SHP77 treated with DMSO at 0.1 percent for 48 hours (cell line): ENCODE measurements around the gene MRS2.
"Not testable (repeated sequence)": the region's sequence is repeated elsewhere in the genome, so short reads cannot be mapped to it uniquely, and the experiment has no call there.

Experiments
- DNase-seq: peaks from one replicate; lab custom pipeline; 2025; lab: John Stamatoyannopoulos, UW

Gene MRS2

DNA sequence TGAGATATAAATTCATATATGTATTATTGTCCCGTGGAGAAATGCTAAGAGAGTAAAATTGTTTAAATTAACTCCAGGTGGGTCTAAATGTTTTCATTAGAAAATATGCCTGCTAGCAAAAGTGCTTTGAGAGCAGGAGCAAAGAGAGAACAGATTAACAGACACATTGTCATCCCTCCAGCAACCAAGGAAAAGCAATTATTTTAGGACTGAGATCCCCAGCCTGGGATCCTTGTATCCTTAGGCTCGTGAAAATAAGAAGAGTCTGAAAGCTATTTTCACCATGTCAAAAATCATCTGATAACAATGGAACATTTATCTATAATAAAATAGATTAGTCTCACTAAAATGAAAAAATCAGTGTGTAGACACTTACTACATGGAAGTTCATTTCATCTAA lies 11.5 kb upstream of the MRS2 start:
- DNase-seq: no peak

DNA sequence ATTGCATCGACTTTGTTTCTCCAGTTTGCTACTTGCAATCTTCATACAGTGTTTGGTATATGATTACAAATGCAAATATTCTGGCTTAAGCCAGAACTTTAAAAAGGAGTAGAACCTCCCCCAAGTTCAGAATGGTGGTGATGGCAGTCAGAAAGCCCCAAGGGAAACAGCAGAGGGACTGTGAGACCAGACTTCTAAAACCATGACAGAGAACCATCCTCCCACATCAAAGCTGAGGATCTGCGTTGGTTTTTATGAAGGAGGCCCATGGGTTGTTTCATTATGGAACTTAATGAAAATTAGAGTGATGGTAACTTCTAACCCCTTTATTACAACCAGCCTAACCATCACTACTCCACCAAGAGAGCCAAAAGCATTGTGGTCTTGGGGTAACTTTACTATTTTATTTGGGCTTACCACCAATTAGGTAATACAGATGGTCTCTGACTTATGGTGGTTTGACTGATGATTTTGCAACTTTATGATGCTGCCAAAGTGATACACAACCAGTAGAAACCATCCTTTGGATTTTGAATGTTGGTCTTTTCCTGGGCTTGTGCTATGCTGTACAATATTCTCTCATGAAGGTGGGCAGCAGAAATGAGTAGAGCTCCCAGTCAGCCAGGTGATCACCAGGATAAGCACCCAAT lies 10.9 kb upstream of the MRS2 start:
- no peak for DNase-seq

DNA sequence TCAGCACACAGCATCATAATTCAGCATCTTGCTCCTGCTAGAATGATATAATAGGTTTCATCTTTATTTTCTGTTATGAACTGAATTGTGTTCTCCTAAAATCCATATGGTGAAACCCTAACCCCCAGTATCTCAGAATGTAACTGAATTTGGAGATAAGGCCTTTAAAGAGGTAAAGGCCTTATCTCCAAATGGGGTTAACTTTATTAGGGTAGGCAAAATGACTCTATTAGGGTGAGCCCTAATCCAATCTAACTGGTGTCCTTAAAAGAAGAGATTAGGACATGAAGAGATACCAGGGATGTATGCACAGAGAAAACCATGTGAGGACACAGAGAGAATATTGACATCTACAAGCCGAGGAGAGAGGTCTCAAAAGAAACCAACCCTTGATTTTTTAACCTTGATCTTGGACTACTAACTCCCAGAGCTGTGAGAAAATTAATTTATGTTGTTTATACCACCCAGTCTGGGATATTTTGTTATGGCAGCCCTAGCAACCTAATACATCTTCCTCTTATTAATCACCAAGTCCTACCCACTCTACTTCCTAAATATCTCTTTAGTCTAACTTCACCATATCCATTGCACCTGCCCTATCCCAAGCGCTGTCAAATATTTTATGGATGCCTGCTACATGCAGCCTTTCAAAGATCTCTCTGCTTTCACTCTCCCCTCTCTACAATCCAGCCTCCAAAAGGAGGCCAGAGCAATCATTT lies 8.5 kb upstream of the MRS2 start:
- DNase-seq: no peak

DNA sequence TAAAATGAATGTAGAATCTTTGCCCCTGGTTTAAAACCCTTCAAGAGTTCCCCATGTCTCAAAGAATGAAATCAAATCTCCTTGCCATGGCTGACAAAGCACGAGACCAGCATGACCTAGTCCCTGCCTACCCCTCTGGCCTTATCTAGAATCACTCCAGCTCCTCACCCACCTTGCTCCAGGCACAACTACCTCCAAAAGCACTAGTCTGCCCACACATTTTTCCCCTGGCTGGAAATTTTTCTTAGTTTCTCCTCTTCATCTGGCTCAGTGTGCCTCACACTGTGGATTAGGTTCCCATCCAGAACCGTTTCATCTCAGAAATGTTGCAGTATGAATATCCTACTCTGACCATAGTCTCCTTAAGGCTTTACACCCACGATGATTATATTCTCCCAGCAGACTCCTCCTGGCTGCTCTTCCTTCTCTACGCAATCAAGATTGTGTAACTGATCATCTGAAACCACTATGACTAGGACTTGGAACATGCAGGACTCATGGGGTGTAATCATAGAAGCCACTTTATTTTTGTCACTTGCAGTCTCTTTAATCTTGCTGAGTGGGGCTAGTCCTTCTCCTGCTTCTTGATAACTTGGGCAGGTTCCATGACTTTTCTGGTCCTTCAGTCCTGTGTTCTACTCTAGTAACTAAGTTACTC lies 7.8 kb upstream of the MRS2 start:
- no peak for DNase-seq

DNA sequence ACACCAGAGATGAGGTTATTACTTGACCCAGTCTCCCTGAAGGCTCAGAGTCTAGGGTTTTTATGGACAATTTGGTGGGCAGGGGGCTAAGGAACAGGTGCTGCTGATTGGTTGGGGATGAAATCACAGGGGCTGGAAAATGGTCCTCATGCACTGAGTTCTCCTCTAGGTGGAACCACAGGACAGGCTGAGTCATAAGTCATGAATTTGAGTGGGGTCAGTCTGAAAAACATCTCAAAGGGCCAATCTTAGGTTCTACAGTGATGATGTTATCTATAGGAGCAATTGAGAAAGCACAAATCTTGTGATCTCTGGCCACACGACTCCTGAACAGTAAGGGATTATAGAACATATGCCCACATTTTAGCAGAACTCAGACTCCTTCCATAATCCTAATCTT lies 5.9 kb upstream of the MRS2 start:
- no peak for DNase-seq

DNA sequence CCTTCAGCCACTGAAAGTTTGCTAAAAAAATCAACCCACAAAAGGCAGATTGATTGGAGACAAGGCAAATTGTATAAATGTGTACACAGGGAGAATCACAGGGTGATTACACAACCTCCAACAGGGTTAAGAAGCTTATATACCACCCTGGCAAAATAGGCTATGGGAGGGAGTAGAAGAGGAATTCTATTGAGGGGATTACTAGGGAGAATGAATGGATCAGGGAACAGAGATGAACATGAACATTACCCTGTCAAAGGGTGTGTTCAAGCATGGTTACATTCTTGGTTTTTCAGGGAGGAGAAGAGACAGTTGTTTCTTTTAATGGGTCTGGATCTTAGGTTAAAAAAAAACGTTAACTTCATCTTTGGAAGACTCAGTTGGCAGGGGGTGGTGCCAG lies 5.1 kb upstream of the MRS2 start:
- DNase-seq: no peak

DNA sequence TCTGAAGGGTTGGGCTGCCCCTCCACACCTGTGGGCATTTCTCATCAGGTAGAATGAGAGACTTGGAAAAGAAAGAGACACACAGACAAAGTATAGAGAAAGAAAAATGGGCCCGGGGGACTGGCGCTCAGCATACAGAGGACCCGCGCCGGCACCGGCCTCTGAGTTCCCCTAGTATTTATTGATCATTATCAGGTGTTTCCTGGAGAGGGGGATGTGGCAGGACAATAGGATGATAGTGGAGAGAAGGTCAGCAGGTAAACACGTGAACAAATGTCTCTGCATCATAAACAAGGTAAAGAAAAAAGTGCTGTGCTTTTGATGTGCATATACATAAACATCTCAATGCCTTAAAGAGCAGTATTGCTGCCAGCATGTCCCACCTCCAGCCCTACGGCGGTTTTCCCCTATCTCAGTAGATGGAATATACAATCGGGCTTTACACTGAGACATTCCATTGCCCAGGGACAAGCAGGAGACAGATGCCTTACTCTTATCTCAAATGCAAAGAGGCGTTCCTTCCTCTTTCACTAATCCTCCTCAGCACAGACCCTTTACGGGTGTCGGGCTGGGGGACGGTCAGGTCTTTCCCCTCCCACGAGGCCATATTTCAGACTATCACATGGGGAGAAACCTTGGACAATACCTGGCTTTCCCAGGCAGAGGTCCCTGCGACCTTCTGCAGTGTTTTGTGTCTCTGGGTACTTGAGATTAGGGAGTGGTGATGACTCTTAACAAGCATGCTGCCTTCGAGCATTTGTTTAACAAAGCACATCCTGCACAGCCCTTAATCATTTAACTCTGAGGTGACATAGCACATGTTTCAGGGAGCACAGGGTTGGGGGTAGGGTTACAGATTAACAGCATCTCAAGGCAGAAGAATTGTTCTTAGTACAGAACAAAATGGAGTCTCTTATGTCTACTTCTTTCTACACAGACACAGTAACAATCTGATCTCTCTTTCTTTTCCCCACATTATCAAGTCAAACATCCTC lies 2.4 kb upstream of the MRS2 start:
- not testable (repeated sequence) for DNase-seq

DNA sequence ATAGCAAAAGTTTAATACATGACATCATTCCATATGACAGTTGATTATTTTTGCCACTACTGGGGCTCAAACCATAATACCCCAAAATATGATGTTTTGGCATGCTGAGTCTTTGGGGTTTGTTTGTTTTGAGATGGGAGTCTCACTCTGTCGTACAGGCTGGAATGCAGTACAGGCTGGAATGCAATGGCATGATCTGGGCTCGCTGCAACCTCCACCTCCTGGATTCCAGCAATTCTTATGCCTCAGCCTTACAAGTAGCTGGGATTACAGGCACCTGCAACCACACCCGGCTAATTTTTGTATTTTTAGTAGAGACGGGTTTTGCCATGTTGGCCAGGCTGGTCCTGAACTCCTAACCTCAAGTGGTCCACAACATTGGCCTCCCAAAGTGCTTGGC lies 1.3 kb upstream of the MRS2 start:
- no peak for DNase-seq

DNA sequence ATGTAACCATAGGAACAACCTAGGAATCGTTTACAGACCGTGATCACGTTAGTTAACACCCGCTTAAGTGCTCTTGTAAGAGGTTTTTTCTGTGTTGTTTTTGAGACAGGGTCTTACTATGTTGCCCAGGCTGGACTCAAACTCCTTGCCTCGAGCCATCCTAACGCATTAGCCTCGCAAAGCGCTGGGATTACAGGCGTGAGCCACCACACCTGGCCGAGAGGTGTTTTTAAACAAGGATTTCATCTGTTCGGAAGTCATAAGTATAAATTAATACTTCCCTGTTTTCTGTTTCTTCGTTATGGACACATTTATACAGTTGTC lies 727 bp downstream of the MRS2 start:
- no peak for DNase-seq

DNA sequence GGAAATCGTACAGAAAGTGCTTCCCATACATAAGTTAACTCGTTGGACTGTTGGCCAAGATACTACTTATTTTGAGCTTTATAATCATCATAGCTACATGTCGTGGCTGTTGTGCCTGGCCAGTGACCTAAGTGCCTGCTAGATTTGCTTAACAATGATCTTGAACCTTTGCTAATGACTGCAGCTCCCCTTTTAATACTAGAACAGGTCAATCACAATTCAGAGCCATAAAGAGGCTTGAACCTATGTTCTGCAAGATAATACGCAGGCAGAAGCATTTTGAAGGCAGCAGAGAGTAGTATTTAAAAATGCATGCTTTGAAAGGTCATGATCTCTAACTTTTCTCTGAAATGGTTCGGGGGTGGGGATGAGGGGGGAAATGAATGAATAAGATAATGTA lies 2.5 kb downstream of the MRS2 start:
- no peak for DNase-seq

DNA sequence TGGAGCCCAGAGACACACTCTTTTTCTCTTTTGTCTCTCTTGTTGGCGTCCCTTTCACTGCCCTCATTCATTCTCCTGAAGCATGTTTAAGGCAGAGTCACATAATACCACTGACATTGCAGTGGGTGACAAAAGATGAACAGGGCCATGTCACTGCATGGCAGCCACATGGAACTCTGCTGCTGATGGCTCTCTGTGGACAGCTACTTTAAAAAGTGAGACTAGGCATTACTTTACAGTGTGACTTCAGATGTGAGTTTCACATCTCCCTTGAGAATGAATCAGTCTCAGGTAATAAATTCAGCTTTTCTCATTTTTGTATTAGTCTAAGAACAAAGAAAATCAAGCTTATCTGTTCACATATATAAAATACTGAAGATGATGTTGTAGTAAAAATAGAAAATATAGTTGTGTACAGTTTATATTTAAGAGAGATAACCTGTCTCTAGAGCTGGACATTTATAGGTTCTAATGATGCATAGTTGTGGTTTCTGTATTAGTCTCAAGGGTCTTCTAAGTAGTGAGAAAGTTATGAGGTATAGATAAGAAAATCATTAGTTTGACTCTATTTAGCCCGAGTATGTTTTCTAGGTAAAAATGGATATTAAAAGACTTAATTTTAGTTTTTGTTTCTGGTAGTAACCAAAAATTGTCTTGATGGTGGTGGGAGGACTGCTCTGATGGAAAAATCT lies 6.1 kb downstream of the MRS2 start:
- no peak for DNase-seq

DNA sequence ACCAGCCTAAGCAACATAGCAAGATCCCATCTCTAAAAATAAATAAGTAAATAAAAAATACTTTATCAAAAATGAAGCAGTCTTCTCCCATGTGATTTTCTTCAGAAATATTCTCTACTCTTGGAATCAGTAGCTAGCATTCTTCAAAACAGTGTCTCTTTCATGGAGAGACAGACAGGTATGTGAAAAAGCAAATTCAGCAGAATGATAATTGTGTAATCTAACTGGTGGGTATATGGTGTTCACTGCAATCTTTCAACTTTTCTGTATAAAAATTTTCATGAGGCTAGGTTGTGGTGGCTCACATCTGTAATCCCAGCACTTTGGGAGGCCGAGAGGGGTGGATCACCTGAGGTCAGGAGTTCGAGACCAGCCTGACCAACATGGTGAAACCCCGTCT lies 7.9 kb downstream of the MRS2 start:
- no peak for DNase-seq

DNA sequence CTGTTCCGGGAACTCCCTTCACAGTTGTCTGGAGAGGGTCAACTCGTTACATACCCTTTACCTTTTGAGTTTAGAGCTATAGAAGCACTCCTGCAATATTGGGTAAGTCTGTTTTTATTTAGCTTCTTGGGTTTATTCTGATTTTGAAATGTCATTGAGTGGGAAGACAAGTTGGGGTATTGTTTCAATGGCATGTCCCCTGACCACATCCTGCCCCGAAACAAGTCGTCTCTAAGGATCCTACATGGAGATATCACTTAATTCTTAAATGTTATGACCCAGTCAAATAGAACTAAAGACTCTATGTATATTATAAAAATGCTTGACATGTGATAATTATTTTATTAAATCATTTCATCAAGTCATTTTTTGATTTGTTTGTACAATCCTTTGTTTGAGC lies 9.6 kb downstream of the MRS2 start:
- no peak for DNase-seq

DNA sequence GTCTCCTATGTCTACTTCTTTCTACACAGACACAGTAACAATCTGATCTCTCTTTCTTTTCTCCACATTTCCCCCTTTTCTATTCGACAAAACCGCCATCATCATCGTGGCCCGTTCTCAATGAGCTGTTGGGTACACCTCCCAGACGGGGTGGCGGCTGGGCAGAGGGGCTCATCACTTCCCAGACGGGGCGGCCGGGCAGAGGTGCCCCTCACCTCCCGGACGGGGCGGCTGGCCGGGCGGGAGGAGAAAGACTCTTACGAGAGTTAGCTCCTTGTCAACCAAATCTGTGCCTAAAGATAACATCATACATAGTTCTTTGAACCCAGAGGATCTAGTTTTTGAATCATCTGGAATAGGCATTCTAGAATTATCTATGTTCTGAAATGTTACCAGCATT lies 11.8 kb downstream of the MRS2 start:
- not testable (repeated sequence) for DNase-seq

DNA sequence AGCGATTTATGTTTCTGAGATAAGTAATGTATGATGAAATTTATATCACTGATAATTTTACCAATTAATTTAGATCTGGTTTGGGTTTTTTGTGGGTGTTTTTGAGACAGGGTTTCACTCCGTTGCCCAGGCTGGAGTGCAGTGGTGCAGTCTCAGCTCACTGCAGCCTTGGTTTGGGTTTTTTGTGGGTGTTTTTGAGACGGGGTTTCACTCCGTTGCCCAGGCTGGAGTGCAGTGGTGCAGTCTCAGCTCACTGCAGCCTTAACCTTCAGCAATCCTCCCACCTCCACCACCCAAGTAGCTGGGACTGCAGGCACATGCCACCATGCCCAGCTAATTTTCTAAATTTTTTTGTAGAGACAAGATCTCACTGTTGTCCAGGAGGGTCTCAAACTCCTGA lies 13.0 kb downstream of the MRS2 start:
- DNase-seq: no peak

DNA sequence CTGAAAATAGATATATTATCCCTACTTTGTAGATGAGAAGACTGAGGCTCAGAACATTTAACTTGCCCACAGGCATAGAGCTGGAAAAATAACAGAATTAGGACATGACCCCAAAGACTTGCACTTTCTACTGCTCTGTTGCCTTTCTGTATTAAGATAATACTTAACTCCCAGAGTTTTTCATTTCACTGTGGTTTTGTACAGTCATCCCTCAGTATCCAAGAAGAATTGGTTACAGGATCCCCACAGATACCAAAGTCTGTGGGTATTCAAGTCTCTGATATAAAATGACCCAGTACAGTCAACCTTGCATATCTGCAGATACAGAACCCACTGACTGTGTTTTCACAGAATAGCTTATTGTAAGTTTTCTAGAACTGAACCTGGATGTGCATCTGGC lies 16.8 kb downstream of the MRS2 start:
- no peak for DNase-seq

DNA sequence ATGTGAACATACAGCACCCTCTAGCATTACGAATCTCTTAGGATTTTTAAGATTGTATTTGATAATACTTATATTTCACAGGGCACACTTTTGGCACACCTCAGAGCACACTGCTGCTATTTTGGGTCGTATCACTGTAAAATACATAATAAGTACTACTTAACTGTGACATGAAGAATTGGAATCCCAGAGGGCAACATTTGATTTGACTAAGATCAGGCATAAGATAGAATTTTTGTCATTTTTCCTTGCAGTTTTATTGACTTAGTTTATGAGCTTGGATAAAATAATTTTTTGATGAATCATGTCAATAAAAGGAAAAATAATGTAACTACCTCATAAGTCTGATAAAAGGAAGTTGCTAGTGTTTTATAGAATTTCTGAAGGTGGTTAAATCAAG lies 22.4 kb downstream of the MRS2 start:
- no peak for DNase-seq

DNA sequence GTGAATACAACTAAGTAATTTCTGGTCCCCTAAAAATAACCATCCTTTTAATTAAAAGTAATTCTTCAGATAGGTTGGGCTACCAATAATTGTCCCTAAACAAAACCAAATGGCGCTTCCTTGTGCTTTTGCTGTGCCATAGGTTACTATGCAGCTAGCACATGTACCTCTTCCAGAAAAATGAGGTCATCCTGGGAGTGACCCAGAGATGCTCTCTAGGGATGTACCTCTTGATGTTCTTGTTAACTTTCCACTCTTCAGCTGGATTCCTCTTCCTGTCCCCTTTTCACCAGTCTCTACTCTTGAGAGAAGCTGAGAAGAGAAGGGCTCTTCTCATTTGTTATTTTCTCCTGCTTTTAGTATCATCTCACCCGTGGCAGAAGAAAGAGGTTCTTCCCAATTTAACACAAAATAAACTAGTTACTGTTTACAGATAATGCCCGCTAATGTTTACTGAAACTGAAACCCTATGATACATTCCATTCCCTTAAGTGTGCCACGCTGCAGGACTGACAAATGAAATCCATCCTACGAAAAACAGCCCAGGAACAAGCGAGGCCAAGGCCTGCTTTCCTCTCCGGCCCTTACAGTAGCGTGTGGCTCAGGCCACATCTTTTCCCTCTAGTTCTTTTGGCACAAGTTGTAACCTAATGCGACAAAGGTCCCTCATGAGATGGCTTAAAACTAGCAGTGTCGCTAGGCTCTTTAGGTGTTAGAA lies 24.2 kb downstream of the MRS2 start:
- DNase-seq: no peak

DNA sequence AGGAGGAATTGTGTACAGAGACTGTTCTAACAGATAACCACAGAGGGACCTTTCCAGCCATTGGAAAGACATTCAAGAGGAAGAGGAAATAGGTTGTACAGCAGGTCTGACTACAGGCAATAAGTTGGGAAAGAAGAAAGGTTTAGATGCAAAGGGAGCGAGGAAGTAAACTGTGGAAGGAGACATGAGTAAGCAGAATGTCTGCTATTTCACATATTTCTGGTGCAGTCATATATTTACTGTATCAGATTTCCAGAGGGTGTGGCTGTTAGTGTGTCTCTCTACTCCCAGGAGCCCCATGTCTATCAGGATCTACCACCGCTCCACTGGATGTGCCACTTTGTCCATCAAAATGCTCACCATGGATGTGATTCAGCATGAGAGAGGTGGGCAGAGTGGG lies 25.9 kb downstream of the MRS2 start:
- no peak for DNase-seq

DNA sequence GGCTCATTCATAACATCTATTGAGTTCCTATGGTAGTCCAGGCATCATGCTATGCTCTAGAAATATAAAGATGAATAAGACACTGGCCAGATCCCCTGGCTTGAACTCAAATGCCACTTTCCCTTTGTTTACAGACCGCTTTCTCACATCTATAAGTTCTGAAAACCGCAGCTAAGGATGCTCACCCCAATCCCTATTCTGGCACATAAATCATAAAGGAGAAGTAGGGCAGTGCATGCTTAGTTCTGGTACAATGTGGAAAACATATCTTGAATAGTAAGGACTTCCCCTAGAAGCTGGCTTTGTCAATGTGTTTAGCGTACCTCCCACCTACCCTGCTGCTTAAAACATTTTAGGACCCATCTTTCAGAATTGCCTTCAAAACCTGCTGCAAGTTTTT lies 26.4 kb downstream of the MRS2 start:
- no peak for DNase-seq

DNA sequence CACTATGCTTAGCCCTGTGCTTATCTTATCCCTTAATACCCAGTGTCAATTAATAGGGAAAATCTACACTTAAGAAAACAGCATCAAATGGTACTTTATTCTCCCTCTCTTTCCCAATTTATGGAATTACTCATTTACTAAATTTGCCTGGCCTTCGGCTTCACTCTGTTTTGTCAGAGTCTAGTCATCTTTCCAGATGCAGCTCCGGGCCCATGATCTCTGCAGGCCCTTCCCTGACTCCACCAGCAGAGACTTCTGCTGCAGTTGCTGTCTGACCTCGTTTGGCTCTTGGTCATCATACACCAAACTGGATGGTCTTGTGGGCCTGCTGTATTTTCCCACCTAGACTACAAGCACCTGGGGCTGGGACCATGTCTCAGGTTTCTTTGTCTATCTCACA lies 27.4 kb downstream of the MRS2 start:
- no peak for DNase-seq
